HG02678 (cell line): ENCODE results near the gene RNF149.
"Not testable (repeated sequence)": the region's sequence is repeated elsewhere in the genome, so short reads cannot be mapped to it uniquely, and the experiment has no call there.

Experiments
- ATAC-seq: cut with Tn5 transposase; IDR thresholded peaks from one replicate; pipeline ENCODE4 v1.9.1; 2021; ENCODE audit warnings: mild to moderate bottlenecking, moderate library complexity; ENCODE audit not compliant: unreplicated experiment

RNF149 gene, protein sequence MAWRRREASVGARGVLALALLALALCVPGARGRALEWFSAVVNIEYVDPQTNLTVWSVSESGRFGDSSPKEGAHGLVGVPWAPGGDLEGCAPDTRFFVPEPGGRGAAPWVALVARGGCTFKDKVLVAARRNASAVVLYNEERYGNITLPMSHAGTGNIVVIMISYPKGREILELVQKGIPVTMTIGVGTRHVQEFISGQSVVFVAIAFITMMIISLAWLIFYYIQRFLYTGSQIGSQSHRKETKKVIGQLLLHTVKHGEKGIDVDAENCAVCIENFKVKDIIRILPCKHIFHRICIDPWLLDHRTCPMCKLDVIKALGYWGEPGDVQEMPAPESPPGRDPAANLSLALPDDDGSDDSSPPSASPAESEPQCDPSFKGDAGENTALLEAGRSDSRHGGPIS

DNA sequence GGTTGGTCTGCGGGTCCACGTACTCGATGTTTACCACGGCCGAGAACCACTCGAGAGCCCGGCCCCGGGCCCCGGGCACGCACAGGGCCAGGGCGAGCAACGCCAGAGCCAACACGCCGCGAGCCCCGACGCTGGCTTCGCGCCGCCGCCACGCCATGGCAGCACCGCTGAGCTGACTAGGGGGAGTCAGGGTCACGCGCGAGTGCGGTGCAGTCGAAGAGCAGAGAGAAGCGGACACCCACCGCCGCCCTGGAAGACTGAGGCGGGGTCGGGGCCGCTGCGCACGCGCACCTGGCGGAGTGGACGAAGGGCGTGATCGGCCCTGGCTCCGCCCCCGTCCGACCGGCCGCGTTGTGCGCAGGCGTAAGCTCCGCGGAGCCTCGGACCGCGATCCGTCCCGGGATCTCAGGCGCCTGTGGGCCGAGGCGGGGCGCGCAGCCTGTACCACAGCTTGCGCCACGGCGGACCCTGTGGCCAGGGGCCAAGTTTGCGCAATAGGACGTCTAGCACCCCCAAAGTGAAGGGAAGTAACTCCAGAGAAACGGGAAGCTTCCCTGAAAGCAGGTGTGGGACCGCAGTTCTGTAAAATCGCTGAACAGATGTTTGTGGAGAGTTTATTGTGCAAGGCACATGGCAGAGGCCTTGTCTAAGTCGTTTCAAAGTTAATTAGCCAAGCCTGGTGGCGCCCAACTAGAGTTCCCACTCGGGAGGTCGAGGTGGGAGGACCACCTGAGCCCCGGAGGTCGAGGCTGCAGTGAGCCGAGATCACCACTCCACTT is at the start of gene RNF149:
Gene RNF149 (minus strand): TSS at position 270 of the 779 bp plus-strand sequence. CDS start 113 bp downstream, at position 157.
- ATAC-seq = peak; percentile 68

DNA sequence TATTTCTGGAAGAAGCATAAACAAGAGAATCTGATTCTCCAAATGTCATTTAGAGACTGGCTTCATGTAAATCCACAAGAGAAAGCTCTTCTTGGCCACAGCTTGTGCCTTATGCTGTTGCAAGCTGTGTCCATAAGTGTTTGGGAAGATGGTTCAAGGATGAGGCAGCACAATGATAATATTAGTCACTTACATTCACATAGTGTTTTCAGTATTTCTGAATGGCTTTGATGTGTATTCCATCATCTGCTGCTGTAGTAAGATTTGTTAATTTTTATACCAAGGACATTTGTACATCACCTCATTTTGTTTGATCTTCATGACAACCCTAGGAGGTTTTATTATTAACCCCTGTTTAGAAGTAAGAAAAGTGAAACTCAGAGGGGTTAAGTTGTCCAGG is 48.9 kb upstream of the RNF149 start:
- ATAC-seq = no peak

DNA sequence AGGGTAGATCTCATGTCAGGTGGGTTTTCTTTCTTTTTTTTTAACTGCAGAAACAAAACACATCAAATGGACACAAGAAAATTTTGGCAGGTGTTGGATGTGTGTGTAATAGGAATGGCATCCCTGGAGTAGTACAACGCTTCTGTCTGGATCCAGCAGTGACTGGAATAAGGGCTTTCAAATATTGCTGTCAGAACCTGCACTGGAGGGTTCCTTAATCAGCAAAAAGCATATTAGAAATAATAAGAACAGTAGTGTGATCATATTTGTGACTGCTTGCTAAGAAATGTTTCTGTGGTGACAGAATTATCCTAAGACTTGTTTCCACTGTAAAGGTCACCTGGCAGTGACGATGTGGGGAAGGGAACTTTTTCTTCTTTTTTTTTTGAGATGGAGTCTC is 48.0 kb upstream of the RNF149 start:
- ATAC-seq = no peak

DNA sequence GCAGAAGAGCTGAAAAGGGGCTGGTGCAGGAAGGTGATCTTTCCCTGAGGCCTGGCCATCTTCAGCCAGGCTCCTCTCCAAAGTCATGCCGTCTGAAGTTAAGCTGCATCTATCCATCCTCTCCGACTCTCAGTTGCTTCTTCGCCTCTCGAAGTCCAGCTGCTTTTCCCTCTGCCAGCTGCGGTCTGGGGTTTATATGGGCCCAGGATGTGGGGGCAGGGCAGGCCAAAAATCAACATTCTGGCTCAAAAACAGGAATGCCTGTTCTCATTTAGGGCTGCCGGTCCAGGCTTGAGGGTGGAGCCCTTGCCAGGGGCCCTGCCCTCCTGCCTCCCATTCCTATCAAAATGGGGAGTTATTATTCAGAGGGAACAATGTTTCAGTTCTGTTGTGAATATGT is 47.6 kb upstream of the RNF149 start:
- ATAC-seq = no peak

DNA sequence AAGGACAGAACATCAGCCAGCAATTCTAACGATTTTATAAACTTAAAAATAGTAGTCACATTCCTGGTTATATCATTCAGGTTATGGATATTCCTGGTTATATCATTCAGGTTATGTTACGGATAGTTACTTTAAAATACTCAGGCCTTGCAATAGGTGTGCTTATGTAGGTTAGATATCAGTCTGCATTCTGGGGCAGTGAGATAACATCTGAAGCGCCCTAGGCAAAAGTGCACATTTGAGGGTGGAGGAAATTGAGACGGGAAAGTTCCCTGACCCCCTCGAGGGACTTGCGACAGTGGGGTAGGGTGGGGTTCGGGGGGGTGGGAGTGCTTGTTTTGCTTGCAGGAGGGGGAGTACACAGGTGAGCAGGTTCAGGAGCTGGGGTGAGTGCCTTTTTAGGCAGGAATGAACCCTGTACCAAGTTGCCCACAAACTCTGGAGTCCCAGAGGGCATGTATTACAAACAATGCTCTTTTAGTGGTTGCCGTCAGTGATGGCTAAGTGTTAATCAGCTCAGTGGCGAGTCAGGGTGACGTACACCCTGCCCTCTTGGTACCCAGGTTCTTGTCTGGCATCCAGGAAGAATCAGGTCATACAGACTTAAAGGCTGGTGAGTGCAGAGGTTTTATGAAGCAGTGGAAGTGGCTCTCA is 47.0 kb upstream of the RNF149 start:
- ATAC-seq = no peak

DNA sequence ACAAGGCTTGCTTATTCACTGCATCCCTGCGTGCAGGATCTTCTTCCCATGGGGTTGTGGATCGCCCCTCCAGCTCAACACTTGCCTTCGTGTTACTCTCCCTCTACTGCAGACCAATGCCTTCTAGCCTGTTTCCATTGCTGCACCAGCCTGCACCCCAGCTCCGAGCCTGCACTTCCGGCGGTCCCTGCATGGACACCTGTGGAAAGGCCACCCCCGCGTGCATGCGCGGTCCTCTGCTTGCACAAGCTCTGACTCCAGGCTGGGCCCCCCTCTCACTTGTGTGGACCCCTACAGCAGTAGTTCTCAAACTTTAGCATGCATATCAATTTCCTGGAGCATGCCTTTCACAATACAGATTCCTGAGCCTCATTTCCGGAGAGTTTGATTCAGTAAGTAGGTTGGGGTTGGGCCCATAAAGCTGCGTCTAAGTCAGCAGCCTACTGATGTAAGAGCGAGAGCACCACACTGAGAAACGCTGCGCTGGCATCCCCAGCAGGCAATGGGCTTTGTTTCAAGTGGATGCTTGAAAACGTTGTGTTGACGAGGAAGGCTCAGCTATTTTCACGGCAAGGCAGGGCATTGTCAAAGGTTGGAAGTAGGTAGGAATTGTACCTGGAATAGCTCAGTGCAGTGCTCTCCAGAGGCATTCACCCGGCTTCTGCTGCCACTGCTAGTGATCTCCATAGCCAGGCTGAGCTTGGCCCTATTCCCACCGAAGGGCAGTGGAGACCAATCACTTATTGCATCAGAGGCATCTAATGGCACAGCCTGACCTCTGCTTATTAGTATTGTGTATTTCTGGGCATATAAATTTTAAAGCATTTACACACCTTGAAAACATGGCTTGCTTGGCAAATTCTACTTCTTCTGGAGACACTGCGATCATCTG is 46.2 kb upstream of the RNF149 start:
- no peak for ATAC-seq

DNA sequence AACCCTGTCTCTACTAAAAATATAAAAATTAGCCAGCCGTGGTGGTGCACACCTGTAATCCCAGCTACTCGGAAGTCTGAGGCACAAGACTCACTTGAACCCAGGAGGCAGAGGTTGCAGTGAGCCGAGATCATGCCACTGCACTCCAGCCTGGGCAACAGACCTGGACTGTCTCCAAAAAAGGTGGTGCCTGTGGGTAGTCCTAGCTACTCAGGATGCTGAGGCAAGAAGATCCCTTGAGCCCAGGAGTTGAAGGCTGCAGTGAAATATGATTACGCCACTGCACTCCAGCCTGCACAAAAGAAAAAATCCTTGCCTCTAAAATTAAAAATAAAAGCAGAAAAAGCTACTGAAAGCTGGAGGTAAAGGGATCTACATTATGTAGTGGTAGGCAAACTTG is 44.1 kb upstream of the RNF149 start:
- ATAC-seq = not testable (repeated sequence)

DNA sequence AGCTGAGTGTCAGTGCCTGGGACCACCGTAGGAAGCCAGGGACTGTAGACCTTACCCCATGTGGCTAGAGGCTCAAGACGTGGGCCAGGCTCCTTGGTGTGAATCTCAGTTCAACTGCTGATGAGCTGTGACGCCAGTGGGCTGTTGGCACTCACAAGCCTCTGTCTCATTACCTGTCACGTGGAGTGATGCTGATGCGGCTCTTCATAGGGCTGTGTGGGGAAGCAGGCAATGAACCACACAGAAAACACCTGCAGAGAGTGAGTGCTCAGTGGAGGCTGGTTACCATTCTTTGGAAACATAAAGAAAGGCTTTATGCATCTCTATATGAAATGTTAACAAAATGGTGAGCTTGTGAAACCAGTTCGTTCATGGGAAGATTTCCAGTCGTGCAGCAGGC is 42.7 kb upstream of the RNF149 start:
- ATAC-seq = no peak

DNA sequence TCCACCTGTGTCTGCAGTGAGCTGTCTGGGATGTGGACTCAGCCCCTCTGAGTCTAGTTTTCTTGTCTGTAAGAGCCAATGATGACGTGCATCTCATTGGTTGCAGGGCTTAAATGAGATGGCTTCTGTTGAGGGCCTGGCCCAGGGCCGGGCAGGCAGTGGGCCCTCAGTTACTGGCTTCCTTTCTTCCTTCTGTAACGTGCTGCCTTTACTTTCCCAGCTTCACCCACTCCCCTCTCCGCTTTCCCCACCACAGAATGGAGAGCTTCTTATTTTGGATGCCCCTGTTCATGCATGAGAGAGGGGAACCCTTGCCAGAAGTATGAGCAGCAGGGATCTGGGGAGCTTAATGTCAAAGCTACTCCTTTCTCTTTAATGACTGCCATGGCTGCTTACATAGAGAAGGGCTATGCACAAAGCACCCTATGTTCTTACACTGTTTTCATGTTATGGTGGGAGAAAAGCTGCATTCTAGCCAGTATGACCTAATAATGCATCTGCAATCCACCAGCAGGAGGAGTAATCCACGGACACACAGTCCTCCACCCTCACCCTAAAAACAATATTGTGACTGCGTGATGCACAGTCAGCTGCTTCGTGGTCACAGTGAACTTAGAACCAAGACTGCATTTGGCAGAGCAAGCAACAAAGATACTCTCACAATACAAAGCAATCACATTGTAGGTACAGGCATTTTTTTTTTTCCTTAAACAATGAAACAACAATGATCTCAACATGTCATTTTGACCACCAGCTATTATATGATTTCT is 41.6 kb upstream of the RNF149 start:
- no peak for ATAC-seq

DNA sequence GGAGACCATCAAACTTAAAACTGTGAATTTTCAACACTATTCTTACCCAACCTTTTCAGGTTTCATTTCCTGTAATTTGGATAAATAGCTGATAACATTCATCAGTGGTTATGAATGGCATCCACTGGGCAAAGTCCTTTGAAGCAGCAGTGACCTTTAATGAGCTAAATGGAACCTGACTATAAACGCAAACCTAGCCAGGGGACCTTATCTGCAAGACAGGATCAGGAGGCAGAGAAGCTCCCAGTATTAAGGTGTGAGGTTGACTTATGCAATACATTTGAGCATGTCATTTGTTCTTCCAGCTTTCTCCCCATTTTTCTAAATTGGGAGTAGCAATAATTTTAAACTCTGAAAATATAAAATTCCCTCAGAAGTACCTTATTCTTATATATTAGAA is 40.4 kb upstream of the RNF149 start:
- ATAC-seq = no peak

DNA sequence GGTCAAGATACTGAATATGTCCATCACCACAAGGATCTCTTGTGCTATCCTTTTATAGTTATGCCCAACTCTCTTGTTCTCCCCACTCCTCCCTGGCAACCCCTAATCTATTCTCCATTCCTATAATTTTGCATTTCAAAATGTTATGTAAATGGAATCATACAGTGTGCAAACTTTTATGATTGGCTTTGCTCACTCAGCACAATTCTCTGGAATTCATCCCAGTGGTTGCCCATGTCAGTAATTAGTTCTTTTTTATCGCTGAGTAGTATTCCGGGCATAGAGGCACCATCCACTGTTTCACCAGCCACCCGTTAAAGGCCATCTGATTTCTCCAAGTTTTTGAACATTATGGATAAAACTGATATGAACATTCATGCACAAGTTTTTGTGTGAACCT is 38.4 kb upstream of the RNF149 start:
- ATAC-seq = no peak

DNA sequence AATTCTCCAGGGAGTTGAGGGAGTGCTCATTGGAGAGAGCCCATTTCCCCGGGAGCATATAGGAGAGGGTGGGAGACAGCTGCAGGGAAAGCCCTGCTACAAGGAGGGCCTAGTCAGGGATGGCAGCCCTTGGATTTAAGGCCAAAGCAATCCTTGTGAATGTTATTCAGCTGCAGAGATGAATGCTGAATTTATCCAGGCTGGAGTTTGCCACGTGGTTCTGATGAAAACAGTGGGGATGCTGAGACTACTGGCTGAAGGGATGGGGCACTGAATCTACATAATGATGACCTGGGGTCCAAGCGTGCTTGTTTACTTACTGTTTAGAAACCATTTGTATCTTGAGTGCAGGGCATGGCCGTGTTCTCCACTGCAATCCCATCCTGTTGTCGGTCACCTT is 35.6 kb upstream of the RNF149 start:
- no peak for ATAC-seq

DNA sequence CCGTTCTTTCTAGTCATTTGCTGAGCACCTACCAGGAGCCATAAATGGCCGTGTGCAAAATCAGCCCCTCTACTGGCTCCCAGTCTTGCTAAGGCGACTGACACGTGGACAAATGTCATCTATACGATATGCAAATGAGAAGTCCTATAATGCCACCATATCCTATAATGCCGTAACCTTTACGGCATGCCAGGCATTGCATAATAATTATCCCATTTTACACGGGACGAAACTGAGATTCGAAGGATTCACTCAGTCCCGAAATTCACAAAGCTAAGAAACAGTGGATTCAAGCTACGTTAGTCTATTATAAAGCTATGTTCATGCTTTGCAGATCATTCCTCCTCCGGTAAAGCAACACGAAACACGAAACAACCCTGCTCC is 34.1 kb upstream of the RNF149 start:
- ATAC-seq = no peak

DNA sequence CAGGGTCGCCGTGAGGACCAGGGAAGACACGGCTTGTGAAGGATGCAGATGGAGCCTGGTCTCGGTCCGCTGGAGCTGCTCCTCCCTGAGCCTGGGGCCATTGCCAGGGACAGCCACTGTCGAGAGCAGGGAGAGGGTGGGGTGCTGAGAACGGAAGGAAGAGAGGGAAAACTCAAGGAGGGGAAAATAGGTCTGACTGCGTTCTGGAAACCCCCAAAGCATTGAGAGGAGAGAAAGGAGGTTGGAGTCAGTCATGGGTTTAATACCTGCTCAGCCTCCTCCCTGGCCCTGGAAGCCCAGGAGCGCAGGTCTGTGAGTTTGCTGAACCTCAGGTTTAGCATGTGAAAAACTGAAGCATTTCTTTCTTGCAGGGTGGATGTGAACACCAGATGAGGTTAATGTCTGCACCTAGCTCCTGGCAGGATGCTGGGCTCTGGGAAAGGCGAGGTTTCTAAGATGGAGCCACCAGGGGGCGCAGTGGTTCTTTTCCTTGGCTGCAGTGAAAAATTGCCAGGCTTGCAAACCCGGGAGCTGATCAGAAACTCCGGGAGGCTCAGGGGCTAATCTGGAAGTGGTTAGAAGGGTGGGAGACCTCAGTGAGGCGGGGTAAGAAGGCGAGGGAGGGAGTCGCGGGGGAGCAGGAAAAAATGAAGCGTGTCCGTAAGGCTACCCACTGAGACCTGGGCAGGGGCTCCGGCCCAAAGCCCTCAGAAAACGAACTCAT is 33.6 kb upstream of the RNF149 start:
- ATAC-seq = no peak

DNA sequence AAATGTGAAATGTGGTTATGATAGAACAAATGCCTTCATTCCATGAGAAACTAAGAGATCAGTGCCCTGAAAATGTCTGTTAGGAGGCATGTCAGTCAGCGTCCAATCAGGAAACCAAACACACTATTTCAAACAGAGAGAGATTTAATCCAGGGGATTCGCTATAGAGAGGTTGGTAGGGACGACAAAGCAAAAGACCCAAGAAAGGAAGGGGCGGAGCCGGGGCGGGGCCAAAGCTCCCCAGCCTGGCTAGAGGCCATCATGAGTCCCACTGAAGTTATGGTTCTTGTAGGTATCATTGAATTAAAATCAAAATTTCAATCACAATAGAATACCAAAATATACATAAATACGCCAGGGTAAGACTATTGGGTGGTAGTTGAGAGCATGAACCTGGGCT is 32.9 kb upstream of the RNF149 start:
- ATAC-seq = no peak

DNA sequence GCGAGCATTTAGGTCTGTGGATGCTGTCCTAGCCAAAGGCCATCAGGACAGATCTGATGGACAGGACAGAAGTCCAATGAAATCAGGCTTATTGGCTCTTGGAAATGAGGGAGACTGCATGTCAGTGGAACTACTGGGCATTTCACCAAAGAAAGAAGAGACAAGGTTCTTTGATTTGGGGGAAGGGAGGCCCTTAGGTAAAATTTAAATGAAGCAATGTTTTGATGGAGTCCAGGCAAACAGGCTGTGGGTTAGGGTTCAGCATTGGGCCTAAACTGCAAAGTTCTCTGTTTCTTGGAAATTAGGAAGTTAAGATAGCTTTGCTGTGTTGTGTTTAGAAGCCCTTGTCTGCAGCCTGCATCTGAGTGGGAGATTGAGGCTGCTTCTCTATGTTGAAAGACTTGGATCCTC is 31.6 kb upstream of the RNF149 start:
- no peak for ATAC-seq

DNA sequence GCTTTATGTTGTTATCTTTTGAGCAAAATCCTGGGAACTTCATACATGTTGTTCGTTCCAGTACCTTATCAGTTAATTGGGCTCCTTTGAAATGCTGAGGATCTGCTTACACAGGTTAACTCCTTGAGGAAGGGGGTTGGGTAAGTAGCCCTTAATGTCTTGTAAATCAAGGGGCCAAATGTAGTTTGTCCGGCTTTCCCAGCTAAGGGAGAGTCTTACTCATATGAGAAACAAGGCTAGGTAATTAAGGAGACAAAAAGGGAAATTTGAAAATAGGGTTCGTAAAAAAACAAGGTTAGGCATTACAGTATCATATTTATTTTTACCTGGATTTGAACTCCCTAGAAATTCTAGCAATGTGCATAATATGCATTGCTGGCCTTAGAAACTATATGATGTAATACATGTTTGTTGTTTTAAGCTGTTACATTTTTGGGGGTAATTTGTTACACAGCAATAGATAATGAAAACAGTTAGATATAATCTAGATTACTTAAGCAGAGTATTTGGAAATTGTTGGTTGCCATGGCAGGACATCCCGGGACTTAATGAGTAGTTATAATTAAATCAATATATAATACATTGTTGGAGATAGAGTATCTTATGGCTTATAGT is 30.9 kb upstream of the RNF149 start:
- no peak for ATAC-seq

DNA sequence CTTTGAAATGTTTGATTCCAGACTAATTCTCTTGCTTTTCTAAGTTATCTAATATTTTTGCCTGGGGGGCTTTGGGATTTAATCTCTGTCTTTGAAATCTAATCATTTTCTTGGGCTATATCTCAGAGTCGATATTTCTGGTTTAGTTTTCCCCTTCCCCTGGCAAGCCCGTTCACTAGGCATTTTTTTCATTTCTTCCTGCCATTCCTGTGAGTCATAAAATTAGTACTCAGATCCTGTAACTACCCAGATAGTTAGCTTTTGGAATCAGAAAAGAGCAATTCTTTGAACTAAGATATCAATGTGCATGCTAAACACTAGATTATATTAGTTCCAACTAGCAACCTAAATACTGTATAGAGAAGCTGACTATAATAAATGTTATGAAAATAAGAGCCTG is 29.4 kb upstream of the RNF149 start:
- no peak for ATAC-seq
